Small intestine (tissue), 7 donors: ENCODE measurements around the gene LY6G5C. TPM values are rescaled to one million over a fixed set of nuclear protein-coding genes. Genes with fewer than 3 reads are reported as not detected.

Source experiments
- DNase-seq, 2 donors: peaks; one replicate each; pipeline versions ENCODE4 v3.0.0 to v3.0.0-alpha.2; 2013
- FAIRE-seq: peaks from 2 replicates; lab custom pipeline; 2012; peaks lifted over from hg19 to GRCh38; lab: Jason Lieb, UNC
- H3K27ac ChIP-seq, 3 donors: one replicate each; pipeline ENCODE4 v1.5.1; 2013; ENCODE audit warnings: low read length in 2 of 3, mild to moderate bottlenecking in 2 of 3, control low read depth in 1 of 3, inconsistent platforms in 1 of 3, low read depth in 1 of 3, moderate library complexity in 1 of 3
- H3K27me3 ChIP-seq, 3 donors: one replicate each; pipeline ENCODE4 v1.6.1; 2013; ENCODE audit warnings: low read length in 3 of 3, inconsistent platforms in 1 of 3; ENCODE audit not compliant: control insufficient read depth in 3 of 3, insufficient read depth in 3 of 3
- H3K36me3 ChIP-seq, 3 donors: one replicate each; pipeline ENCODE4 v1.6.1; 2013; ENCODE audit warnings: low read length in 3 of 3, inconsistent platforms in 1 of 3, low read depth in 1 of 3, mild to moderate bottlenecking in 1 of 3, moderate library complexity in 1 of 3; ENCODE audit not compliant: control insufficient read depth in 3 of 3, insufficient read depth in 2 of 3
- H3K4me1 ChIP-seq, 3 donors: one replicate each; pipeline ENCODE4 v1.6.1; 2013; ENCODE audit warnings: low read length in 2 of 3, inconsistent platforms in 1 of 3, low read depth in 1 of 3, mild to moderate bottlenecking in 1 of 3, moderate library complexity in 1 of 3; ENCODE audit not compliant: control insufficient read depth in 3 of 3, insufficient read depth in 2 of 3
- H3K4me3 ChIP-seq, 3 donors: one replicate each; pipeline ENCODE4 v1.5.1; 2013; ENCODE audit warnings: low read length in 3 of 3, control low read depth in 1 of 3, inconsistent platforms in 1 of 3, low read depth in 1 of 3, mild to moderate bottlenecking in 1 of 3, moderate library complexity in 1 of 3
- H3K9me3 ChIP-seq, 2 donors: one replicate each; pipeline ENCODE4 v1.6.1; 2013; ENCODE audit warnings: low read depth in 1 of 2, low read length in 1 of 2; ENCODE audit not compliant: control insufficient read depth in 2 of 2, insufficient read depth in 1 of 2
- WGBS, 3 donors: extraction: QIAGEN DNeasy Blood & Tissue Kit; methylation state at CpG; one replicate each; pipeline ENCODE4 v1.1.7; 2013; 5-methylcytosine and 5-hydroxymethylcytosine counted together
- polyA plus RNA-seq, 4 donors: library from polyadenylated mRNA; stranded (reverse) in 3 of 4; unstranded in 1 of 4; fragments of 200-250 nt in 3 of 4; fragments of 120-200 nt in 1 of 4; gene quantifications; one replicate each; pipeline versions ENCODE4 v1.2.1 to v1.2.3, GENCODE V29; 2013
- donor health status: healthy with polysubstance abuse.
- donor health status: control.
- donor health status: control.
- donor health status: Bipolar disorder and iron deficiency.
- donor health status: healthy.

The LY6G5C gene
- polyA plus RNA-seq, 4 donors: 2.6 to 3.8 (median 3.1) TPM

- no peak for DNase-seq
- WGBS, 3 donors: 74 to 81% (median 80%) methylated on average over 8 of the region's 8 CpGs
- Histone ChIP-seq H3K4me3 (no peak overlapping the region), H3K36me3 (peaks cover 0 to 17% (median 0%) of the 10 kb centered on the region in 3 donors), H3K4me1 (peaks cover 0 to 20% (median 4%) of the 10 kb centered on the region in 3 donors), H3K27ac (no peak overlapping the region), H3K9me3 (no peaks in the 10 kb centered on the region), H3K27me3 (no peaks in the 10 kb centered on the region)
- FAIRE-seq: no peak
Measured at GRCh38 chr6:31677955-31678354, 2.9 kb downstream of the LY6G5C start.

- Histone ChIP-seq H3K4me1 (peaks cover 0 to 17% (median 4%) of the 10 kb centered on the region in 3 donors), H3K4me3 (no peak overlapping the region), H3K27ac (no peak overlapping the region), H3K9me3 (no peaks in the 10 kb centered on the region), H3K36me3 (peaks cover 2 to 27% (median 3%) of the 10 kb centered on the region in 3 donors), H3K27me3 (no peaks in the 10 kb centered on the region)
- FAIRE-seq (no peak), DNase-seq (no peak)
- WGBS, 3 donors: 70 to 84% (median 79%) methylated on average over 6 of the region's 6 CpGs
Measured at GRCh38 chr6:31676904-31677303, 4.0 kb downstream of the LY6G5C start.

DNA sequence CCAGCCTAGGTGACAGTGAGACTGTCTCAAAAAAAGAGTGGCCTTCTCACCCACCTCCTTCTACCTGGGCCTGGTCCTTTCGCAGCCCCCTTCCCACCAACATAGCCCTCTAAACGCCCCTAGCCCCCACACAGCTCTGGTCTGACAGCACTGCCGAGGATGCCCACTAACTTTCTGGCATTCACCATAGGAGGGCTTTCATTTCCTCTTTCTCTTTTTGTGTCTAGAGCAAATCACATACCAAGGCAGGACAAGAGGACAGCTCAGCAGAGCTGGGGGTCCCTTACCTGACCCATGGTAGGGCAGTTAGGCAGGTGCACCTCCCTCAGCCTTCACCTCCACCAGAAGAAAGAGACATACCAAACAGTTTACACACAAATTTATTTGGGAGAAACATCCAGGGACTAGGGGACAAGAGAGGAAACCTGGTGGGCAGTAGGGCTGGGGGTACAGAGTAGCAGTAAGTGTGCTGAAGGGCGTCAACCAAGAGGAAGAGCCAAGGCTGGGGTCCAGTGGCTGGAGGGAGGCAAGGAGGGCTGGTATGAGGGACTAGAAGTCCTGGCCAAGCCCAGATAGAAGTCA is 4.5 kb downstream of the LY6G5C start:
- Histone ChIP-seq H3K36me3 (peaks cover 6 to 32% (median 6%) of the 10 kb centered on the region in 3 donors), H3K9me3 (no peaks in the 10 kb centered on the region), H3K27ac (no peak overlapping the region), H3K4me1 (peaks cover 0 to 12% (median 4%) of the 10 kb centered on the region in 3 donors), H3K27me3 (no peaks in the 10 kb centered on the region), H3K4me3 (no peak overlapping the region)
- 83 to 88% (median 86%) methylated on average over 4 of the region's 4 CpGs for WGBS, 3 donors
- FAIRE-seq (no peak), DNase-seq (no peak)

- H3K4me1 ChIP-seq: peaks cover 0 to 11% (median 5%) of the 10 kb centered on the region in 3 donors
- WGBS, 3 donors: 79 to 87% (median 85%) methylated on average over 8 of the region's 8 CpGs
- no peak for FAIRE-seq
- H3K36me3 ChIP-seq: peaks cover 20 to 73% (median 21%) of the 10 kb centered on the region in 3 donors
- no peak for DNase-seq
- H3K9me3 ChIP-seq: no peaks in the 10 kb centered on the region
- H3K27me3 ChIP-seq: no peaks in the 10 kb centered on the region
- H3K4me3 ChIP-seq: no peak within 1 kb of the TSS
- no peak within 1 kb of the TSS for H3K27ac ChIP-seq
Measured at GRCh38 chr6:31669676-31670075, 11.2 kb downstream of the LY6G5C start, which contains the start of gene LY6G5B. LY6G5B (plus strand) TSS chr6:31669976; CDS start chr6:31670951, 975 bp downstream.

DNA sequence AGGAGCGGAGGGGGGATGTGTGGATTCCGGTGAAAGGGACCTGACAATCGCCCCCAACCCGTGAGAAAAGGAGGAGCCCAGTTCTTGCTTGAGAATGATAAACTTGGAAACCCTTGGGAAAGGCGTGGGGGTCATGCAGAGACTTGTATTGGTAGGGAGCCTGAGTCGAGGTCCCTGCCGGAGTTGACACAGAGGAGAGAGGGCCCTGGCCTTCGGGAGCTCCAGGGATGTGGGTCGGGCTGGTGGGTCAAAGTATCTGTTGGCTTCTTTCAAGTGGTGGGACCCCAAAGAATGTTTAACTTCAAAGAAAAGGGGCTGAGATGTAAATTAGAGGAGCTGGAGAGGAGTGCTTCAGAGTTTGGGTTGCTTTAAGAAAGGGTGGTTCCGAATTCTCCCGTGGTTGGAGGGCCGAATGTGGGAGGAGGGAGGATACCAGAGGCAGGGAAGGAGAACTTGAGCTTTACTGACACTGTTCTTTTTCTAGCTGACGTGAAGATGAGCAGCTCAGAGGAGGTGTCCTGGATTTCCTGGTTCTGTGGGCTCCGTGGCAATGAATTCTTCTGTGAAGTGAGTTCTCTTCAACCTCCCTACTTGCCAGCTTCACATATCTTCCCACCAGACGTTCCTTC is 14.4 kb downstream of the LY6G5C start:
- DNase-seq (peak in 1 of 2 donors; percentile 16), FAIRE-seq (no peak)
- 2 to 3% (median 2%) methylated on average over 15 of the region's 15 CpGs for WGBS, 3 donors
- Histone ChIP-seq H3K27ac (peak overlapping the region; percentile 65 to 85 (median 71)), H3K4me3 (peak overlapping the region; percentile 61 to 93 (median 85)), H3K27me3 (no peaks in the 10 kb centered on the region), H3K4me1 (peaks cover 0 to 39% (median 7%) of the 10 kb centered on the region in 3 donors), H3K9me3 (no peaks in the 10 kb centered on the region), H3K36me3 (peaks cover 16 to 71% (median 19%) of the 10 kb centered on the region in 3 donors)

DNA sequence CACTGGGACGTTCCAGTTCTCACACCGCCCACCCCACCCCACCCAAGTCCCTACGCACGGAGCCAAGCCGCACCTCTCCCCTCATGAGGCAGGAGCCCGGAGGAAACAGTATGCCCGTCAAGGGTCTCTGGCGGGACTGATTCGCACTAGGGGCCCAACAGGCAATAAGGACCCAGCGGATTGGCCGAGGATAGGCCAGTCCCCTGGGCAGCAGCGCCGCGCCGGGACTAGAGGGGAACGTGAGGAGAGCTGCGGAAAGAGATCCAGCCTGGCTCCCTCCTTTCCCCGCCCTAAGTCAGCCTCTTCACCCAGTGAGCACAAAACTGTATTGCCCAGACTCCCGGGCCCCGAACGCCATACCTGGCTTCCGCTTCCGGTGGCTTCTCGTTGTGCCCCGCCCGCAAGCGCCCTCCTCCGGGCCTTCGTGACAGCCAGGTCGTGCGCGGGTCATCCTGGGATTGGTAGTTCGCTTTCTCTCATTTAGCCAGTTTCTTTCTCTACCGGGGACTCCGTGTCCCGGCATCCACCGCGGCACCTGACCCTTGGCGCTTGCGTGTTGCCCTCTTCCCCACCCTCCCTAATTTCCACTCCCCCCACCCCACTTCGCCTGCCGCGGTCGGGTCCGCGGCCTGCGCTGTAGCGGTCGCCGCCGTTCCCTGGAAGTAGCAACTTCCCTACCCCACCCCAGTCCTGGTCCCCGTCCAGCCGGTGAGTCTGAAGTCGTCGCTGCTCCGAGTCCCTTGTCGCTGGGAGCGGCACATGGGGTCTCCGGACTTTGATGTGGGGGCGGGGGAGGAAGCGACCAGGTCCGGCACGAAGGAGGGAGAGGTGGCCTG is 15.1 kb downstream of the LY6G5C start, which contains the start of gene CSNK2B:
Gene CSNK2B, plus strand, starts transcription at position 580 of the 836 bp plus-strand sequence. CDS start 752 bp downstream, outside the sequence.
- WGBS, 3 donors: 0 to 1% (median 0%) methylated on average over 58 to 63 of the region's 63 CpGs
- Histone ChIP-seq H3K27me3 (no peaks in the 10 kb centered on the region), H3K4me1 (peaks cover 0 to 44% (median 7%) of the 10 kb centered on the region in 3 donors), H3K27ac (peak within 1 kb of the TSS; percentile 79 to 97 (median 94)), H3K36me3 (peaks cover 14 to 63% (median 19%) of the 10 kb centered on the region in 3 donors), H3K4me3 (peak within 1 kb of the TSS; percentile 61 to 93 (median 85)), H3K9me3 (no peaks in the 10 kb centered on the region)
- peak; percentile 98 to 99 for DNase-seq
- no peak for FAIRE-seq

- WGBS, 3 donors: 0% methylated on average over 39 of the region's 39 CpGs
- DNase-seq (peak; percentile 96 to 98), FAIRE-seq (no peak)
- Histone ChIP-seq H3K9me3 (no peaks in the 10 kb centered on the region), H3K36me3 (peaks cover 13 to 57% (median 18%) of the 10 kb centered on the region in 3 donors), H3K27me3 (no peaks in the 10 kb centered on the region), H3K4me3 (peak within 1 kb of the TSS; percentile 61 to 89 (median 85)), H3K27ac (peak within 1 kb of the TSS; percentile 79 to 97 (median 94)), H3K4me1 (peaks cover 0 to 44% (median 7%) of the 10 kb centered on the region in 3 donors)
Measured at GRCh38 chr6:31664790-31665500, 15.9 kb downstream of the LY6G5C start, which contains the start of gene GPANK1. GPANK1 (minus strand) TSS chr6:31664997; CDS start chr6:31664478, 519 bp downstream.
